ENCODE measurements around the gene TSHZ3.
A peak's percentile ranks its signal among the peaks of the same experiment; 100 is the strongest.

The TSHZ3 gene

GRCh38 chr19:31353833-31354232 lies 4.6 kb upstream of the TSHZ3 start:
- DNase-seq (ENCODE audit: low read depth): no peak

- DNase-seq (ENCODE audit: low read depth): no peak
Observed at GRCh38 chr19:31352782-31353651, 3.8 kb upstream of the TSHZ3 start.

GRCh38 chr19:31352296-31352781 lies 3.1 kb upstream of the TSHZ3 start:
- DNase-seq (ENCODE audit: low read depth): no peak

GRCh38 chr19:31351855-31352195 lies 2.6 kb upstream of the TSHZ3 start:
- no peak for DNase-seq (ENCODE audit: low read depth)

GRCh38 chr19:31351056-31351854 lies 2.0 kb upstream of the TSHZ3 start:
- peak; percentile 73 for DNase-seq (ENCODE audit: low read depth)

GRCh38 chr19:31350693-31351055 lies 1.4 kb upstream of the TSHZ3 start:
- peak; percentile 60 for DNase-seq (ENCODE audit: low read depth)

- DNase-seq (ENCODE audit: low read depth): peak; percentile 34
Observed at GRCh38 chr19:31350033-31350692, 927 bp upstream of the TSHZ3 start.

GRCh38 chr19:31348481-31349159 lies 616 bp downstream of the TSHZ3 start:
- peak; percentile 46 for DNase-seq (ENCODE audit: low read depth)

- DNase-seq (ENCODE audit: low read depth): peak; percentile 33
Observed at GRCh38 chr19:31347828-31348392, 1.3 kb downstream of the TSHZ3 start.

- DNase-seq (ENCODE audit: low read depth): no peak
Observed at GRCh38 chr19:31347354-31347753, 1.9 kb downstream of the TSHZ3 start.

GRCh38 chr19:31346184-31347059 lies 2.8 kb downstream of the TSHZ3 start:
- no peak for DNase-seq (ENCODE audit: low read depth)

- no peak for DNase-seq (ENCODE audit: low read depth)
Observed at GRCh38 chr19:31344403-31344802, 4.8 kb downstream of the TSHZ3 start.

GRCh38 chr19:31342926-31343325 lies 6.3 kb downstream of the TSHZ3 start:
- DNase-seq (ENCODE audit: low read depth): no peak

GRCh38 chr19:31340042-31341025 lies 8.9 kb downstream of the TSHZ3 start:
- DNase-seq (ENCODE audit: low read depth): no peak

- no peak for DNase-seq (ENCODE audit: low read depth)
Observed at GRCh38 chr19:31339411-31339810, 9.8 kb downstream of the TSHZ3 start.

GRCh38 chr19:31338069-31338776 lies 11.0 kb downstream of the TSHZ3 start:
- peak; percentile 58 for DNase-seq (ENCODE audit: low read depth)

- no peak for DNase-seq (ENCODE audit: low read depth)
Observed at GRCh38 chr19:31337008-31337914, 12.0 kb downstream of the TSHZ3 start.

GRCh38 chr19:31335716-31336115 lies 13.5 kb downstream of the TSHZ3 start:
- no peak for DNase-seq (ENCODE audit: low read depth)
